Measurements from ENCODE around the gene C4orf50. TPM values are rescaled to one million over a fixed set of nuclear protein-coding genes. Genes with fewer than 3 reads are reported as not detected.

C4orf50 gene
- total RNA-seq, 2 donors from 2014 or later: not detected

GRCh38 chr4:6047130-6047673 lies 29.0 kb upstream of the C4orf50 start:
- TF ChIP-seq, protein P1, sequence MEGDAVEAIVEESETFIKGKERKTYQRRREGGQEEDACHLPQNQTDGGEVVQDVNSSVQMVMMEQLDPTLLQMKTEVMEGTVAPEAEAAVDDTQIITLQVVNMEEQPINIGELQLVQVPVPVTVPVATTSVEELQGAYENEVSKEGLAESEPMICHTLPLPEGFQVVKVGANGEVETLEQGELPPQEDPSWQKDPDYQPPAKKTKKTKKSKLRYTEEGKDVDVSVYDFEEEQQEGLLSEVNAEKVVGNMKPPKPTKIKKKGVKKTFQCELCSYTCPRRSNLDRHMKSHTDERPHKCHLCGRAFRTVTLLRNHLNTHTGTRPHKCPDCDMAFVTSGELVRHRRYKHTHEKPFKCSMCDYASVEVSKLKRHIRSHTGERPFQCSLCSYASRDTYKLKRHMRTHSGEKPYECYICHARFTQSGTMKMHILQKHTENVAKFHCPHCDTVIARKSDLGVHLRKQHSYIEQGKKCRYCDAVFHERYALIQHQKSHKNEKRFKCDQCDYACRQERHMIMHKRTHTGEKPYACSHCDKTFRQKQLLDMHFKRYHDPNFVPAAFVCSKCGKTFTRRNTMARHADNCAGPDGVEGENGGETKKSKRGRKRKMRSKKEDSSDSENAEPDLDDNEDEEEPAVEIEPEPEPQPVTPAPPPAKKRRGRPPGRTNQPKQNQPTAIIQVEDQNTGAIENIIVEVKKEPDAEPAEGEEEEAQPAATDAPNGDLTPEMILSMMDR (IDR thresholded peaks at IDR 0.05): no peak
- H3K4me3 ChIP-seq: no peak overlapping the region
- H3K27ac ChIP-seq: no peak overlapping the region
- H3K36me3 ChIP-seq: no peaks in the 10 kb centered on the region
- no peaks in the 10 kb centered on the region for H3K4me1 ChIP-seq
- no peak for DNase-seq (ENCODE audit: low spot score)
- no peaks in the 10 kb centered on the region for H3K9me3 ChIP-seq
- H3K27me3 ChIP-seq: no peaks in the 10 kb centered on the region

- Histone ChIP-seq H3K27me3 (no peaks in the 10 kb centered on the region), H3K27ac (no peak overlapping the region), H3K9me3 (no peaks in the 10 kb centered on the region), H3K4me3 (no peak overlapping the region), H3K4me1 (no peaks in the 10 kb centered on the region), H3K36me3 (no peaks in the 10 kb centered on the region)
- no peak for DNase-seq (ENCODE audit: low spot score)
- TF ChIP-seq, protein P1 (IDR thresholded peaks at IDR 0.05): no peak
Measured at GRCh38 chr4:6046526-6047129, 28.4 kb upstream of the C4orf50 start.

DNA sequence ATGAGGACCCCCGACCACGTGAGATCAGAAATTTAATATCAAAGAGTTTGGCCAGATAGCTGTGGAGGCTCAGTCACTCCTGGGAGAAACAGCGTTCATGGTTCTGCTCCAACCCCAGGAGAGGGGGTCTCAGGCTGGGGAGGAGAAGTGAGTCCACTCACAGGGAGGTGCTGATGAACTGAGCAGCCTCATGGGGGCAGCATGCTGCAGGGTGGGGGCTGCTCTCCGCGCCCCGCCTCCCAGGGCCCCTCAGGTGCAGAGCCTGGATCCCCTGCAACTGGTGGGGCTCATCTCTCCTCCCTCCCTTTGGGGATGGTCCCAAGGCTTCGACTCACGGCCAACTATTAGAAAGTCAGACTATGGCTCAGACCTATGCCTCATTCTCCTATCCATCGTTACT lies 26.6 kb upstream of the C4orf50 start:
- no peak for DNase-seq (ENCODE audit: low spot score)
- no peaks in the 10 kb centered on the region for H3K36me3 ChIP-seq
- TF ChIP-seq, protein P1 (IDR thresholded peaks at IDR 0.05): no peak
- no peaks in the 10 kb centered on the region for H3K27me3 ChIP-seq
- H3K4me3 ChIP-seq: no peak overlapping the region
- H3K4me1 ChIP-seq: no peaks in the 10 kb centered on the region
- H3K9me3 ChIP-seq: no peaks in the 10 kb centered on the region
- no peak overlapping the region for H3K27ac ChIP-seq

GRCh38 chr4:6044276-6044675 lies 26.0 kb upstream of the C4orf50 start:
- no peaks in the 10 kb centered on the region for H3K9me3 ChIP-seq
- H3K4me1 ChIP-seq: no peaks in the 10 kb centered on the region
- no peak overlapping the region for H3K4me3 ChIP-seq
- TF ChIP-seq, protein P1 (IDR thresholded peaks at IDR 0.05): no peak
- H3K36me3 ChIP-seq: no peaks in the 10 kb centered on the region
- no peak for DNase-seq (ENCODE audit: low spot score)
- no peak overlapping the region for H3K27ac ChIP-seq
- H3K27me3 ChIP-seq: no peaks in the 10 kb centered on the region

DNA sequence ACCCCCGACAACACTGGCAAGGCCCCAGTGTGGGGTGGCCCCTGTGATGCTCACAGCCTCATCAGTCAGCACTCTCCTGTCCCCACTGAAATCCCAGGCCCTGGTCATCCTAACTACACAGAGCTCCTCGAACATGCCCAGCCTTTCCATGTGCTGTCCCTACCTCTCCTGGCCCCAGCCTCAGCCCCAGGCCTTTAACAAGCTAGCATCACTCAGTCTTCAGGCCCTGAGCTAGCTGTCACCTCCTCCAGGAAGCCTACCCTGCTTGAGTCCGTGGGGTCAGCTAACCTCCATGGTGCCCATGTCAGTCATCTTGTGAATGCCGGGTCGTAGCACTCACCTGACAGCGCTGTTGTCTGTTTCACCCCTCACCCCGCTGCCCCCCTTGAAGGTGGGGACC lies 25.6 kb upstream of the C4orf50 start:
- Histone ChIP-seq H3K27me3 (no peaks in the 10 kb centered on the region), H3K4me1 (no peaks in the 10 kb centered on the region), H3K9me3 (no peaks in the 10 kb centered on the region), H3K4me3 (no peak overlapping the region), H3K36me3 (no peaks in the 10 kb centered on the region), H3K27ac (no peak overlapping the region)
- TF ChIP-seq, protein P1 (IDR thresholded peaks at IDR 0.05): no peak
- no peak for DNase-seq (ENCODE audit: low spot score)

GRCh38 chr4:6043188-6043587 lies 25.0 kb upstream of the C4orf50 start:
- Histone ChIP-seq H3K27me3 (no peaks in the 10 kb centered on the region), H3K27ac (no peak overlapping the region), H3K4me3 (no peak overlapping the region), H3K36me3 (no peaks in the 10 kb centered on the region), H3K9me3 (no peaks in the 10 kb centered on the region), H3K4me1 (no peaks in the 10 kb centered on the region)
- DNase-seq (ENCODE audit: low spot score): no peak
- TF ChIP-seq, protein P1 (IDR thresholded peaks at IDR 0.05): no peak
